ENCODE results near the gene MAMSTR.
"Not testable (repeated sequence)": the region's sequence is repeated elsewhere in the genome, so short reads cannot be mapped to it uniquely, and the experiment has no call there.

MAMSTR gene

GRCh38 chr19:48719263-48720171, at the start of gene MAMSTR:
MAMSTR (minus strand) TSS chr19:48719725; CDS start chr19:48719031, 694 bp downstream.
- DNase-seq = no peak
- in situ Hi-C loops (cut with MboI; ENCODE audit: low pct_unique_long_range_greater_than_20kb, low sequenced_read_pairs) = no loop called here

GRCh38 chr19:48768994-48769713, 49.6 kb upstream of the MAMSTR start:
- in situ Hi-C loops (cut with MboI; ENCODE audit: low pct_unique_long_range_greater_than_20kb, low sequenced_read_pairs) = no loop called here
- peak; percentile 72 for DNase-seq

GRCh38 chr19:48768171-48768753, 48.7 kb upstream of the MAMSTR start:
- DNase-seq; in situ Hi-C loops (cut with MboI; ENCODE audit: low pct_unique_long_range_greater_than_20kb, low sequenced_read_pairs): not testable (repeated sequence)

GRCh38 chr19:48765816-48766215, 46.3 kb upstream of the MAMSTR start:
- DNase-seq; in situ Hi-C loops (cut with MboI; ENCODE audit: low pct_unique_long_range_greater_than_20kb, low sequenced_read_pairs): not testable (repeated sequence)

GRCh38 chr19:48760504-48761205, 41.1 kb upstream of the MAMSTR start:
- in situ Hi-C loops (cut with MboI; ENCODE audit: low pct_unique_long_range_greater_than_20kb, low sequenced_read_pairs) = no loop called here
- DNase-seq = no peak

- in situ Hi-C loops (cut with MboI; ENCODE audit: low pct_unique_long_range_greater_than_20kb, low sequenced_read_pairs) = no loop called here
These were observed 38.2 kb upstream of the MAMSTR start for GRCh38 chr19:48757741-48758144.

GRCh38 chr19:48757089-48757675, 37.7 kb upstream of the MAMSTR start:
- in situ Hi-C loops (cut with MboI; ENCODE audit: low pct_unique_long_range_greater_than_20kb, low sequenced_read_pairs) = no loop called here
- no peak for DNase-seq

More at GRCh38 chr19:48757741-48758144, 38.2 kb upstream of the MAMSTR start:
- no peak for DNase-seq

GRCh38 chr19:48756686-48757085, 37.2 kb upstream of the MAMSTR start:
- no peak for DNase-seq
- in situ Hi-C loops (cut with MboI; ENCODE audit: low pct_unique_long_range_greater_than_20kb, low sequenced_read_pairs) = no loop called here

GRCh38 chr19:48756212-48756611, 36.7 kb upstream of the MAMSTR start:
- in situ Hi-C loops (cut with MboI; ENCODE audit: low pct_unique_long_range_greater_than_20kb, low sequenced_read_pairs) = no loop called here
- DNase-seq = no peak

- in situ Hi-C loops (cut with MboI; ENCODE audit: low pct_unique_long_range_greater_than_20kb, low sequenced_read_pairs) = no loop called here
- DNase-seq = no peak
These were observed 36.3 kb upstream of the MAMSTR start for GRCh38 chr19:48755787-48756186.

GRCh38 chr19:48755084-48755641, 35.6 kb upstream of the MAMSTR start, which contains the start of gene FGF21:
FGF21 (plus strand) TSS chr19:48755524; CDS start chr19:48756237, 713 bp downstream.
- DNase-seq = no peak
- in situ Hi-C loops (cut with MboI; ENCODE audit: low pct_unique_long_range_greater_than_20kb, low sequenced_read_pairs) = no loop called here

- DNase-seq = peak; percentile 55
- in situ Hi-C loops (cut with MboI; ENCODE audit: low pct_unique_long_range_greater_than_20kb, low sequenced_read_pairs) = no loop called here
These were observed 33.2 kb upstream of the MAMSTR start, which contains the start of gene FUT1 for GRCh38 chr19:48752496-48753365. FUT1 (minus strand) TSS chr19:48752641; CDS start chr19:48751281, 1,360 bp downstream.

GRCh38 chr19:48751845-48752495, 32.4 kb upstream of the MAMSTR start:
- no peak for DNase-seq
- in situ Hi-C loops (cut with MboI; ENCODE audit: low pct_unique_long_range_greater_than_20kb, low sequenced_read_pairs) = no loop called here

- in situ Hi-C loops (cut with MboI; ENCODE audit: low pct_unique_long_range_greater_than_20kb, low sequenced_read_pairs) = no loop called here
- peak; percentile 67 for DNase-seq
These were observed 31.4 kb upstream of the MAMSTR start for GRCh38 chr19:48750771-48751504.

- no peak for DNase-seq
- in situ Hi-C loops (cut with MboI; ENCODE audit: low pct_unique_long_range_greater_than_20kb, low sequenced_read_pairs) = no loop called here
These were observed 30.8 kb upstream of the MAMSTR start for GRCh38 chr19:48750351-48750750.

- in situ Hi-C loops (cut with MboI; ENCODE audit: low pct_unique_long_range_greater_than_20kb, low sequenced_read_pairs) = no loop called here
These were observed 30.2 kb upstream of the MAMSTR start for GRCh38 chr19:48749571-48750198.

More at GRCh38 chr19:48749571-48750198, 30.2 kb upstream of the MAMSTR start:
- no peak for DNase-seq
